ENCODE data around the gene RNPEPL1.

Gene RNPEPL1

DNA sequence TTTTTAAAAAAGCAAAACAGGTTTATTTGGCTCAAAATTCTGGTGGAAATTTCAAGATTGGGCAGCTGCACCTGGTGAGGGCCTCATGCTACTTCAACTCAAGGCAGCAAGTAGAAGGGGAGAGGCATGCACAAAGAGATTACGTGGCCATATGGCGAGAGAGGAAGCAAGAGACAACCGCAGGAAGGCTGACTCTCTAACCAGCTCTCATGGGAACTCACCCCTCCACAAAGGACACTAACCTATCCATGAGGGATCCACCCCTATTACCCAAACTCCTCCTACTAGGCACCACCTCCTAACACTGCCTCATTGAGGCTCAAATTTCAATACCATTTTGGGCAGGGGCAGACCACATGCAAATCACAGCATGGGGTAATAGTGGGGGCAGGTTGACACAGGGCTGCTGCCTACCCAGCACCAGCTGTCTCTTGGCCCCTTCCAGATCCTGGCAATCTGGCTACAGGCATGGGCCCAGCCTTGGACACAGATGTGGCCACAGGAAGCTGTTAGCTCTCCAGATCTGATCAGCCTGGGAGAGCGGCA is 16.3 kb downstream of the RNPEPL1 start:
- H3K4me3 ChIP-seq (replicated peaks; ENCODE audit: low read depth, low read length), result peak overlapping the region; percentile 98
- DNase-seq (ENCODE audit: extremely low read depth, low read depth), result peak; percentile 65
- TF ChIP-seq, protein P1, sequence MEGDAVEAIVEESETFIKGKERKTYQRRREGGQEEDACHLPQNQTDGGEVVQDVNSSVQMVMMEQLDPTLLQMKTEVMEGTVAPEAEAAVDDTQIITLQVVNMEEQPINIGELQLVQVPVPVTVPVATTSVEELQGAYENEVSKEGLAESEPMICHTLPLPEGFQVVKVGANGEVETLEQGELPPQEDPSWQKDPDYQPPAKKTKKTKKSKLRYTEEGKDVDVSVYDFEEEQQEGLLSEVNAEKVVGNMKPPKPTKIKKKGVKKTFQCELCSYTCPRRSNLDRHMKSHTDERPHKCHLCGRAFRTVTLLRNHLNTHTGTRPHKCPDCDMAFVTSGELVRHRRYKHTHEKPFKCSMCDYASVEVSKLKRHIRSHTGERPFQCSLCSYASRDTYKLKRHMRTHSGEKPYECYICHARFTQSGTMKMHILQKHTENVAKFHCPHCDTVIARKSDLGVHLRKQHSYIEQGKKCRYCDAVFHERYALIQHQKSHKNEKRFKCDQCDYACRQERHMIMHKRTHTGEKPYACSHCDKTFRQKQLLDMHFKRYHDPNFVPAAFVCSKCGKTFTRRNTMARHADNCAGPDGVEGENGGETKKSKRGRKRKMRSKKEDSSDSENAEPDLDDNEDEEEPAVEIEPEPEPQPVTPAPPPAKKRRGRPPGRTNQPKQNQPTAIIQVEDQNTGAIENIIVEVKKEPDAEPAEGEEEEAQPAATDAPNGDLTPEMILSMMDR (IDR thresholded peaks at IDR 0.05; ENCODE audit: low read depth, low read length, missing control alignments), result no peak

DNA sequence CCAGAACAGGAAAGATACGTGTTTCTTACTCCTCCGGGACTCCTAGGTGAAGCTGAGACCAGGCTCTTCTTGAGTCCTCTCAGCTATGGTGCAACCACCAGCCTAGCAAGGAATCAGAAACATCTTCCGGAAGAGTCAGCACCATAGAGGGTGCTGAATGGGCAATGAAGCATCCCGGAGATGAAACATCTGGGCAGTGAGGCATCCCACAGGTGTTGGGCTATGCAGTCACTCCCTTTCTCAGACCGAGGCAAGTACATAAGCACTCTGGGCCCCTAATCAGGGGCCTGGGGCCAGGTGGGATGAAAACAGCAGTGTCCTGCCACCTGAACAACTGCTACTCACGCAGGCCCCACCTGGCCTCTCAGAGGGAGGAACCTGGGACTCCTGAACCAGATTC is 16.8 kb downstream of the RNPEPL1 start:
- H3K4me3 ChIP-seq (replicated peaks; ENCODE audit: low read depth, low read length), result peak overlapping the region; percentile 98

DNA sequence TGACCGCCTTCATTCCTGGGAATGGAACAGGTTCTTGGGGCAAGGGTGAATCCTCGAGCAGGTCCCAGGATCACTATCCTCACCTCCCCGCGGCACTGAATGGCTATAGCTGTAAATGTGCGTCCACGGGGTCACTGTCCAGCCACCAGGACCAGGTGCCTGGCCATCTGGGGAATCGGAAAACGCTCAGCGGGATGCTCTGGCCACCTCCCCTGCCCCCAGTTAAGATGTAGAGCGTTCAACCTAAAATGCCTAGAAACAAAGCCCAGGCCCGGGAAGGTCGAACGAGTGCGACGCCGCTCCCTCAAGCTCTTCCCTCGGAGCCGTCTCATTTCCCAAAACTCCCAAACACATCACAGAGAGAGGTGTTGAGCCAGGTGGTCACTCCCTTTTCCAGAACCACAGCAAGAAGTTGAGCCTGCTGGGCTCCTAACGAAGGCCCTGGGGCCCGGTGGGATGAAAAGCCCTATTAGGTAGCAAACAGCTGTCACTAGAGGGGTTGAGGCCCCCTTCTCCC is 17.5 kb downstream of the RNPEPL1 start:
- peak overlapping the region; percentile 98 for H3K4me3 ChIP-seq (replicated peaks; ENCODE audit: low read depth, low read length)
- DNase-seq (ENCODE audit: extremely low read depth, low read depth), result no peak
- TF ChIP-seq, protein P1 (IDR thresholded peaks at IDR 0.05; ENCODE audit: low read depth, low read length, missing control alignments), result no peak

More for the DNA sequence above, 16.8 kb downstream of the RNPEPL1 start:
- TF ChIP-seq, protein P1 (IDR thresholded peaks at IDR 0.05; ENCODE audit: low read depth, low read length, missing control alignments), result no peak
- DNase-seq (ENCODE audit: extremely low read depth, low read depth), result no peak

DNA sequence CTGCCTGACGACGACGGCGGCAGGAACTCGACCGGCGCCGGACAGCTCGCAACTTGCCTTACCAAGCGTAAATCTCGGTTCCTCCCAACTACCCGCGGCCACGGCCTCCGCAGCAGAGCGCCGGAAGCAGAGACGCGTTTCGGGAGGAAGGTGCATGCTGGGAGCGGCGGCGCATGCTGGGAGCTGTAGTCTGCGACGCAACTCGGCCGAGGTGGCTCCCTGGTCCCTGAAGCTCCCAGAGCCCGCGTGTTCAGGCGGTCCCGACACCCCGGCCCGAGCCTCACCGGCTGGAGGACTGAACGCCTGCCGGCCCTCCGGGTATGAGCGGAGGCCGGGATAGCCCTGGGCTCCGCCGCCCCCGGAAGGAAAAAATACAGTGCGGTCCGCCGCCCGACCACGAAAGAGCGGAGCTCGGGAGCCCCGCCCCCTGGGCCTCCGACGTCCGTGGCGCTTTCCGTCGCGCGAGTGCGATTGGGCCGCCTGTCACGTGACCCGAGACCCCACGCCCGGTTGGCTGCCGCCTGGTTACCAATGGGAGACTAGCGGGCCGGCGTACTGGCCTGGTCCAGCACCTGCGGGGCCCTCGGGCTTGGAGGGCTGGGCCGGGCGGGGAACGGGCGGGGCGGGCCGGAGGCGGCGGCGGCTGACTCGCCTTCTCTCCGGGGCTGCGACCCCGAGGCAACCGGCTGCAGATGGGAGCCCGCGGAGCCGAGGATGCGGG is 18.1 kb downstream of the RNPEPL1 start, which contains the start of gene CAPN10:
CAPN10 (plus strand) TSS at position 537 of the 721 bp plus-strand sequence; CDS start at position 715, 178 bp downstream.
- DNase-seq (ENCODE audit: extremely low read depth, low read depth), result peak; percentile 75
- TF ChIP-seq, protein P1 (IDR thresholded peaks at IDR 0.05; ENCODE audit: low read depth, low read length, missing control alignments), result no peak
- H3K4me3 ChIP-seq (replicated peaks; ENCODE audit: low read depth, low read length), result peak within 1 kb of the TSS; percentile 98

DNA sequence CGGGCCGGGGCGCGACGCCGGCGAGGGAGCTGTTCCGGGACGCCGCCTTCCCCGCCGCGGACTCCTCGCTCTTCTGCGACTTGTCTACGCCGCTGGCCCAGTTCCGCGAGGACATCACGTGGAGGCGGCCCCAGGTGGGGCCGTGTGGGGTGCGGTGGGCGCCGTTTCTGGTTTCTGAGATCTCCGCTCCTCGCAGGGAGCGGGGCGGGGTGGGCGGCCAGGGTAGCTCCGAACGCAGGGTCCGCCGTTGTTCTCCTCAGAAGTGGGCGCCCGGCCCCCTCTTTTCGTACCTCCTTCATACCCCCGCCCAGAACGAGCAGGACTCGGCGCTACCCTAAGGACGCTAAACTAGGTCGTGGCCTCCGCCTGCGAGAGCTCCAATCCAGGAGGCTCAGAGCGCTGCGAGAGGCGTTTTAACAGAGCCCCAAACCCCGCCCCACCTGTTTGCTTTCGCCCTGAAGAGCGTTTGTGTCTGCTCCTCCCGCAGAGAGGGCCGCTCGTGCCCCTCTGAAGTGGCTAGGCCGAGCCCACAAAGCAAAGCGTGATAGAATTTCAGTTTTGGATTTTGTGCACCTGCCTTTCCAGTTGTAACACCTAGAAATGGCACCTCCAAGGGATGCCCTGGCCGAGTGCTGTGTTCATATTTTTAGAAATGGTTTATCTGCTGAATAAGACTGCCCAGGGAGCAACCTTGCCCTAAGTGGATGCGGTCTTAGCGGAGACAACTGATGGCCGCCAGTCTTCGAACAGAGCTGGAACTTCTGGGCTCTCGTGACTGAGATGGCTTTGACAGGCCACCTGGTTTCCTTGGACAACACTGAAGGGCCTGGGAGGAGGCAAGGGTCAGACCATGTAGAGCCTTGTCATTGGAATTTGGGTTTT is 18.9 kb downstream of the RNPEPL1 start:
- peak overlapping the region; percentile 98 for H3K4me3 ChIP-seq (replicated peaks; ENCODE audit: low read depth, low read length)
- DNase-seq (ENCODE audit: extremely low read depth, low read depth), result no peak
- TF ChIP-seq, protein P1 (IDR thresholded peaks at IDR 0.05; ENCODE audit: low read depth, low read length, missing control alignments), result no peak

DNA sequence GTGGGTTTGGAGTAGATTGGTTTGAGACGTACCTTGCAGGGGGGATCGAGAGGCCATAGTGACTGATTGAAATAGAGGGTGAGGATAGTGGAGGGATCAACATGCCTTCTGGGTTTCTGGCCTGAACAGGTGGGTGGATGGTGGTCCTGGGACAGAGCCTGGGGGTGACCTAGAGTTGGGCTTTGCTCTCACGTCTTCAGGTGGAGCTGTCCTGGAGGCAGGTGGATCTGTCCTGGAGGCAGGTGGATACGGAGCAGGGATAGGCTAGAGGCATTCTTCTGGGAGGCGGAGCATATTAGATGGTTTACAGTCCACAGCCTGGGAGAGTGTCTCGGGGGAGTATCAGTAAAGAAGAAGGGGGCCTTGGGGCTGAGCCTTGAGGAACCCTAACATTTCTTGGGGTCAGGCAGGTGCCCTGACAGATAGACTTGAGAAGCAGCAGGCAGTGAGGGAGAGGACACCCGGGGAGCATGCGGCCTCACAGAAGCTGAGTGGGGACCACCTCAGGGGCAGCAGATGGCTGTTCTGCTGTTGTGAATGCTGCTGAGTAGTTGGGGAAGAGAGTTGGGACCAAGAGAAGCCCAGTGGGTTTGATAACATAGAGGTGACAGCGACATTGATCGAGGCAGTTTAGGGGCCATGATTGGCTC is 19.8 kb downstream of the RNPEPL1 start:
- H3K4me3 ChIP-seq (replicated peaks; ENCODE audit: low read depth, low read length), result peak overlapping the region; percentile 98
- no peak for DNase-seq (ENCODE audit: extremely low read depth, low read depth)
- TF ChIP-seq, protein P1 (IDR thresholded peaks at IDR 0.05; ENCODE audit: low read depth, low read length, missing control alignments), result no peak

Data from HFF-Myc (cell line).